ENCODE measurements around the gene TEX22.

DNA sequence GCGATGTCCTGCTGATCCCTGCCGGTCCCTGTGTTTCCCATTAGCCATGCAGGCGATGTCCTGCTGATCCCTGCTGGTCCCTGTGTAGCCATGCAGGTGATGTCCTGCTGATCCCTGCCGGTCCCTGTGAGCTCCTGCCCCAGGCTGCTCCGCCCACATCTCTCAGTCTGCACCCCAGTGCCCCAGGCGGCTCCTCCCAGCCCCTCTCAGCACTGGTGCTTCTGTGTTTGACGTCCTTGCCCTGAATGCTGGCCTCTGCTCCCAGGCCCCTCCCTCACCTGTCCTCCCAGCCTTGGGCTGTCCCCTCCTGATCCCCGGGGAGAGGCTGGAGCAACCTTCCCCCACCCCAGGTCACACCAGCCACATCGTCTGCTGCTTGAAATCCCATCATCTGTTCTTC is 41.4 kb upstream of the TEX22 start:
- TF ChIP-seq, protein P1, sequence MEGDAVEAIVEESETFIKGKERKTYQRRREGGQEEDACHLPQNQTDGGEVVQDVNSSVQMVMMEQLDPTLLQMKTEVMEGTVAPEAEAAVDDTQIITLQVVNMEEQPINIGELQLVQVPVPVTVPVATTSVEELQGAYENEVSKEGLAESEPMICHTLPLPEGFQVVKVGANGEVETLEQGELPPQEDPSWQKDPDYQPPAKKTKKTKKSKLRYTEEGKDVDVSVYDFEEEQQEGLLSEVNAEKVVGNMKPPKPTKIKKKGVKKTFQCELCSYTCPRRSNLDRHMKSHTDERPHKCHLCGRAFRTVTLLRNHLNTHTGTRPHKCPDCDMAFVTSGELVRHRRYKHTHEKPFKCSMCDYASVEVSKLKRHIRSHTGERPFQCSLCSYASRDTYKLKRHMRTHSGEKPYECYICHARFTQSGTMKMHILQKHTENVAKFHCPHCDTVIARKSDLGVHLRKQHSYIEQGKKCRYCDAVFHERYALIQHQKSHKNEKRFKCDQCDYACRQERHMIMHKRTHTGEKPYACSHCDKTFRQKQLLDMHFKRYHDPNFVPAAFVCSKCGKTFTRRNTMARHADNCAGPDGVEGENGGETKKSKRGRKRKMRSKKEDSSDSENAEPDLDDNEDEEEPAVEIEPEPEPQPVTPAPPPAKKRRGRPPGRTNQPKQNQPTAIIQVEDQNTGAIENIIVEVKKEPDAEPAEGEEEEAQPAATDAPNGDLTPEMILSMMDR (IDR thresholded peaks at IDR 0.05): no peak
- no peak for TF ChIP-seq POLR2A (IDR thresholded peaks at IDR 0.05)

Data from esophagus squamous epithelium (tissue), 4 donors.